K562 (cell line): Measurements from ENCODE around the gene PPT2. TPM values are rescaled to one million over a fixed set of nuclear protein-coding genes. Genes with fewer than 3 reads are reported as not detected.
A peak's percentile ranks its signal among the peaks of the same experiment; 100 is the strongest.

Experiments
- ADNP ChIP-seq: fragments of 200-800 bp; sonication (Bioruptor generic); IDR thresholded peaks from 2 replicates; pipeline ENCODE4 v1.6.1; 2016; ENCODE audit warnings: missing genetic modification characterization, missing compliant biosample characterization
- ASH1L ChIP-seq: fragments of 450-650 bp; IDR thresholded peaks from 2 replicates; pipeline ENCODE4 v1.6.1; 2018; ENCODE audit warnings: borderline replicate concordance, mild to moderate bottlenecking, low read depth; ENCODE audit not compliant: partially characterized antibody
- ATF7 ChIP-seq: fragments of 450-650 bp; IDR thresholded peaks from 2 replicates; pipeline ENCODE4 v1.7.1; 2014; ENCODE audit warnings: mild to moderate bottlenecking, moderate library complexity
- CUX1 ChIP-seq: fragments of 200-800 bp; sonication (Bioruptor generic); IDR thresholded peaks from 2 replicates; pipeline ENCODE4 v1.6.1; 2016; ENCODE audit warnings: missing genetic modification characterization, missing compliant biosample characterization
- ELF1 ChIP-seq: fragments of 200-800 bp; sonication (Bioruptor generic); IDR thresholded peaks from 2 replicates; pipeline ENCODE4 v1.6.1; 2016; ENCODE audit warnings: missing genetic modification characterization, missing compliant biosample characterization
- HDGF ChIP-seq: fragments of 450-650 bp; IDR thresholded peaks from 2 replicates; pipeline ENCODE4 v1.6.1; 2016
- HLTF ChIP-seq: fragments of 450-650 bp; IDR thresholded peaks from 2 replicates; pipeline ENCODE4 v1.6.1; 2016
- KDM1A ChIP-seq, 2 experiments: fragments of 450-650 bp; IDR thresholded peaks; 2 replicates each; pipeline ENCODE4 v1.6.1; 2016; ENCODE audit warnings: mild to moderate bottlenecking in 2 of 2
- KDM2B ChIP-seq: fragments of 250-450 bp; sonication (Bioruptor Pico); IDR thresholded peaks from 2 replicates; pipeline ENCODE4 v1.8.0; 2021; ENCODE audit warnings: mild to moderate bottlenecking, moderate library complexity
- KLF13 ChIP-seq: fragments of 450-650 bp; IDR thresholded peaks from 2 replicates; pipeline ENCODE4 v1.6.1; 2016; ENCODE audit warnings: missing genetic modification characterization, low read depth, mild to moderate bottlenecking, missing compliant biosample characterization, moderate library complexity, borderline replicate concordance
- MAFK ChIP-seq: IDR thresholded peaks from 2 replicates; pipeline ENCODE4 v1.6.1; 2011; ENCODE audit warnings: low read length, improper control_type of control experiment
- MXI1 ChIP-seq: IDR thresholded peaks from 2 replicates; pipeline ENCODE4 v1.6.1; 2011; ENCODE audit warnings: low read depth, mild to moderate bottlenecking, improper control_type of control experiment, low read length
- POLR2H ChIP-seq: IDR thresholded peaks from 2 replicates; pipeline ENCODE4 v1.6.1; 2016; ENCODE audit warnings: missing genetic modification characterization, low read depth, mild to moderate bottlenecking, control low read depth, missing compliant biosample characterization, moderate library complexity
- PPARD ChIP-seq: fragments of 250-450 bp; sonication (Bioruptor Pico); IDR thresholded peaks from 2 replicates; pipeline ENCODE4 v1.8.0; 2022; ENCODE audit warnings: inconsistent platforms, mild to moderate bottlenecking, moderate library complexity
- SNIP1 ChIP-seq: fragments of 450-650 bp; IDR thresholded peaks from 2 replicates; pipeline ENCODE4 v1.7.1; 2017; ENCODE audit warnings: low read depth, mild to moderate bottlenecking
- SREBF2 ChIP-seq: sonication (generic); formaldehyde crosslinking; IDR thresholded peaks from 2 replicates; pipeline ENCODE4 v1.4.0; 2020; ENCODE audit warnings: mild to moderate bottlenecking, missing genetic modification reagents
- STAT5B ChIP-seq: fragments of 250-450 bp; sonication (Bioruptor Pico); IDR thresholded peaks from 2 replicates; pipeline ENCODE4 v1.8.0; 2021; ENCODE audit warnings: mild to moderate bottlenecking, inconsistent platforms
- TAL1 ChIP-seq: fragments of 450-650 bp; IDR thresholded peaks from 2 replicates; pipeline ENCODE4 v1.6.1; 2016; ENCODE audit warnings: mild to moderate bottlenecking
- TARDBP ChIP-seq: fragments of 450-650 bp; IDR thresholded peaks from 2 replicates; pipeline ENCODE4 v1.6.1; 2016
- TCF7 ChIP-seq: sonication (generic); IDR thresholded peaks from 2 replicates; pipeline ENCODE4 v1.6.1; 2016; ENCODE audit warnings: antibody characterized with exemption, borderline replicate concordance
- TCF7L2 ChIP-seq: fragments of 150-350 bp; IDR thresholded peaks from 2 replicates; pipeline ENCODE4 v1.6.1; 2016; ENCODE audit warnings: low read depth, mild to moderate bottlenecking, low read length, moderate library complexity
- ZFP1 ChIP-seq: fragments of 450-650 bp; formaldehyde crosslinking; IDR thresholded peaks from 2 replicates; pipeline ENCODE4 v1.4.0; 2020; ENCODE audit warnings: mild to moderate bottlenecking, mixed read lengths
- ZNF445 ChIP-seq: fragments of 250-450 bp; sonication (Bioruptor Pico); IDR thresholded peaks from 2 replicates; pipeline ENCODE4 v1.4.0; 2020; ENCODE audit warnings: low read depth, mild to moderate bottlenecking, moderate library complexity
- polyA plus RNA-seq, 8 experiments: library from polyadenylated mRNA; depleted of rRNA in 4 of 8; stranded (reverse) in 5 of 8; unstranded in 3 of 8; fragments of >200 nt; fragmentation: Nextera tagmentation in 2 of 8; fragmentation: Illumina TruSeq in 1 of 8; extraction: Ambion mirVana in 2 of 8; extraction: Trizol in 1 of 8; gene quantifications; 2 replicates each; pipeline versions ENCODE4 v1.2.1 to v1.2.3, GENCODE V29; 2011 to 2014; ENCODE audit warnings: inconsistent platforms in 1 of 8, missing spikeins in 1 of 8
- total RNA-seq, 7 experiments: library from RNA; depleted of rRNA in 6 of 7; stranded (reverse); fragments of >200 nt in 6 of 7; fragmentation: Illumina TruSeq in 2 of 7; extraction: Trizol in 2 of 7; gene quantifications; 2 replicates each; pipeline versions ENCODE4 v1.2.1 to v1.2.3, GENCODE V29; 2011 to 2021; ENCODE audit warnings: low replicate concordance in 1 of 7
- TF ChIP-seq, protein P1 (sequence below): sonication (generic); formaldehyde crosslinking; IDR thresholded peaks from 2 replicates; pipeline ENCODE4 v1.8.0; 2022; ENCODE audit warnings: mild to moderate bottlenecking, missing genetic modification reagents, borderline replicate concordance

Gene PPT2
- total and polyA plus RNA-seq, 9 of the 15 experiments (the other 6 are each of a cell fraction or from before 2014, with no cell fraction given): 27.4 to 98.8 (median 69.9) TPM

GRCh38 chr6:32118782-32119628 lies 34.9 kb upstream of the PPT2 start (continued):
- TF ChIP-seq TCF7 (no peak), KLF13 (tag) (no peak), ADNP (tag) (no peak), TAL1 (no peak), KDM2B (no peak), SREBF2 (CRISPR knock-in tag) (no peak), ASH1L (no peak), HDGF (no peak; the same call in 1 of the 2 replicates), KDM1A (IDR thresholded peaks at IDR 0.05) (no peak), PPARD (CRISPR knock-in tag) (no peak), ATF7 (peak; percentile 41; the same call in 1 of the 2 replicates), MXI1 (no peak), ZNF445 (CRISPR knock-in tag) (no peak), ZFP1 (CRISPR knock-in tag) (no peak), MAFK (peak; percentile 23; the same call in 1 of the 2 replicates), SNIP1 (no peak), STAT5B (CRISPR knock-in tag) (no peak), HLTF (no peak), TCF7L2 (no peak), ELF1 (tag) (no peak), TARDBP (no peak), CUX1 (CRISPR knock-in tag) (no peak), POLR2H (tag) (no peak)
- TF ChIP-seq, protein P1, sequence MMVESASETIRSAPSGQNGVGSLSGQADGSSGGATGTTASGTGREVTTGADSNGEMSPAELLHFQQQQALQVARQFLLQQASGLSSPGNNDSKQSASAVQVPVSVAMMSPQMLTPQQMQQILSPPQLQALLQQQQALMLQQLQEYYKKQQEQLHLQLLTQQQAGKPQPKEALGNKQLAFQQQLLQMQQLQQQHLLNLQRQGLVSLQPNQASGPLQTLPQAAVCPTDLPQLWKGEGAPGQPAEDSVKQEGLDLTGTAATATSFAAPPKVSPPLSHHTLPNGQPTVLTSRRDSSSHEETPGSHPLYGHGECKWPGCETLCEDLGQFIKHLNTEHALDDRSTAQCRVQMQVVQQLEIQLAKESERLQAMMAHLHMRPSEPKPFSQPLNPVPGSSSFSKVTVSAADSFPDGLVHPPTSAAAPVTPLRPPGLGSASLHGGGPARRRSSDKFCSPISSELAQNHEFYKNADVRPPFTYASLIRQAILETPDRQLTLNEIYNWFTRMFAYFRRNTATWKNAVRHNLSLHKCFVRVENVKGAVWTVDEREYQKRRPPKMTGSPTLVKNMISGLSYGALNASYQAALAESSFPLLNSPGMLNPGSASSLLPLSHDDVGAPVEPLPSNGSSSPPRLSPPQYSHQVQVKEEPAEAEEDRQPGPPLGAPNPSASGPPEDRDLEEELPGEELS (CRISPR knock-in tag): no peak
